Neuronal stem cell (in vitro differentiated cells): ENCODE results near the gene NAV2.

ENCODE experiments used
- DNase-seq: peaks from one replicate; pipeline ENCODE4 v3.0.0-alpha.2; 2013; ENCODE audit warnings: low spot score
- H2AFZ ChIP-seq: one replicate; pipeline ENCODE4 v1.6.1; 2013; ENCODE audit warnings: mild to moderate bottlenecking, low read length, inconsistent platforms
- H2AK5ac ChIP-seq: 2 replicates; pipeline ENCODE4 v1.6.1; 2013; ENCODE audit warnings: low read depth, mild to moderate bottlenecking, inconsistent platforms, low read length, moderate library complexity, mixed read lengths
- H2BK120ac ChIP-seq: 2 replicates; pipeline ENCODE4 v1.6.1; 2013; ENCODE audit warnings: low read depth, mild to moderate bottlenecking, inconsistent platforms, low read length, moderate library complexity, mixed read lengths
- H2BK12ac ChIP-seq: one replicate; pipeline ENCODE4 v1.6.1; 2013; ENCODE audit warnings: low read length, inconsistent platforms
- H2BK15ac ChIP-seq: 2 replicates; pipeline ENCODE4 v1.6.1; 2013; ENCODE audit warnings: mild to moderate bottlenecking, low read length, inconsistent platforms, mixed read lengths
- H2BK5ac ChIP-seq: one replicate; pipeline ENCODE4 v1.6.1; 2013; ENCODE audit warnings: inconsistent platforms, mild to moderate bottlenecking, low read length, moderate library complexity
- H3K14ac ChIP-seq: one replicate; pipeline ENCODE4 v1.6.1; 2013; ENCODE audit warnings: low read length, inconsistent platforms
- H3K18ac ChIP-seq: 2 replicates; pipeline ENCODE4 v1.6.1; 2013; ENCODE audit warnings: low read length, inconsistent platforms
- H3K23ac ChIP-seq: 2 replicates; pipeline ENCODE4 v1.6.1; 2013; ENCODE audit warnings: low read depth, mild to moderate bottlenecking, mixed read lengths, low read length, inconsistent platforms; ENCODE audit not compliant: poor library complexity
- H3K27ac ChIP-seq: replicated peaks from 3 replicates; pipeline ENCODE4 v1.5.1; 2013; ENCODE audit warnings: low read length, inconsistent platforms
- H3K27me3 ChIP-seq, 3 experiments: 2 replicates each; pipeline ENCODE4 v1.6.1; 2013; ENCODE audit warnings: low read length in 3 of 3, mild to moderate bottlenecking in 2 of 3, inconsistent platforms in 1 of 3, low read depth in 1 of 3, mixed read lengths in 1 of 3, moderate library complexity in 1 of 3; ENCODE audit not compliant: control insufficient read depth in 3 of 3, insufficient read depth in 3 of 3
- H3K36me3 ChIP-seq, 2 donors: replicated peaks in 1 of 2; 2 replicates each; pipeline ENCODE4 v1.6.1; 2013; ENCODE audit warnings: low read length in 2 of 2; ENCODE audit not compliant: control insufficient read depth in 2 of 2, insufficient read depth in 2 of 2
- H3K4ac ChIP-seq: 2 replicates; pipeline ENCODE4 v1.6.1; 2013; ENCODE audit warnings: inconsistent platforms, mild to moderate bottlenecking, low read length, moderate library complexity
- H3K4me1 ChIP-seq, 2 donors: 1 replicate in 1 of 2; 2 replicates in 1 of 2; pipeline ENCODE4 v1.6.1; 2013; ENCODE audit warnings: low read length in 2 of 2, low read depth in 1 of 2; ENCODE audit not compliant: control insufficient read depth in 2 of 2, insufficient read depth in 1 of 2
- H3K4me2 ChIP-seq: one replicate; pipeline ENCODE4 v1.6.1; 2013; ENCODE audit warnings: mild to moderate bottlenecking, low read length, inconsistent platforms; ENCODE audit not compliant: insufficient read depth, poor library complexity, severe bottlenecking
- H3K4me3 ChIP-seq, 2 donors: 2 replicates each; pipeline ENCODE4 v1.5.1; 2013; ENCODE audit warnings: low read length in 2 of 2, mild to moderate bottlenecking in 2 of 2, inconsistent platforms in 1 of 2, moderate library complexity in 1 of 2
- H3K79me1 ChIP-seq: one replicate; pipeline ENCODE4 v1.6.1; 2013; ENCODE audit warnings: low read depth, mild to moderate bottlenecking, inconsistent platforms, low read length, moderate library complexity
- H3K9ac ChIP-seq: one replicate; pipeline ENCODE4 v1.6.1; 2013; ENCODE audit warnings: mild to moderate bottlenecking, low read depth, low read length, inconsistent platforms; ENCODE audit not compliant: poor library complexity
- H3K9me3 ChIP-seq, 2 donors: replicated peaks in 1 of 2; 2 replicates each; pipeline versions ENCODE3 to v1.6.1; 2013; ENCODE audit warnings: low read length in 2 of 2, mild to moderate bottlenecking in 2 of 2, inconsistent platforms in 1 of 2, low read depth in 1 of 2, mixed read lengths in 1 of 2, moderate library complexity in 1 of 2; ENCODE audit not compliant: control insufficient read depth in 2 of 2, insufficient read depth in 1 of 2
- H4K8ac ChIP-seq: one replicate; pipeline ENCODE4 v1.6.1; 2013; ENCODE audit warnings: low read depth, mild to moderate bottlenecking, inconsistent platforms, low read length, moderate library complexity
- H4K91ac ChIP-seq: one replicate; pipeline ENCODE4 v1.6.1; 2013; ENCODE audit warnings: low read length, low read depth, mild to moderate bottlenecking, inconsistent platforms; ENCODE audit not compliant: poor library complexity
- WGBS, 2 donors: extraction: QIAGEN DNeasy Blood & Tissue Kit; methylation state at CpG; one replicate each; pipeline ENCODE4 v1.1.7; 2013; ENCODE audit warnings: missing lambda C conversion rate in 2 of 2, mixed read lengths in 1 of 2; ENCODE audit not compliant: insufficient read length in 2 of 2, insufficient replicate concordance in 1 of 2; ENCODE audit errors: extremely low coverage in 2 of 2; 5-methylcytosine and 5-hydroxymethylcytosine counted together

Gene NAV2

GRCh38 chr11:19793326-19793725, 80.7 kb downstream of the NAV2 start:
- no peak overlapping the region for H2BK120ac ChIP-seq
- no peaks in the 10 kb centered on the region for H3K79me1 ChIP-seq
- H3K14ac ChIP-seq, result no peak overlapping the region
- WGBS, 2 donors, result no CpG with 5 or more reads among the region's 3 CpGs
- H3K27ac ChIP-seq, result no peak overlapping the region
- H3K9me3 ChIP-seq, result no peaks in the 10 kb centered on the region
- no peak for DNase-seq
- H3K4ac ChIP-seq, result no peak overlapping the region
- no peak overlapping the region for H3K23ac ChIP-seq
- no peak overlapping the region for H2BK15ac ChIP-seq
- no peak overlapping the region for H3K4me3 ChIP-seq
- no peak overlapping the region for H4K91ac ChIP-seq
- H3K4me1 ChIP-seq, result peaks cover 0 to 1% of the 10 kb centered on the region in 2 donors
- H2BK5ac ChIP-seq, result no peak overlapping the region
- H3K9ac ChIP-seq, result no peak overlapping the region
- H2BK12ac ChIP-seq, result no peak overlapping the region
- H2AK5ac ChIP-seq, result no peak overlapping the region
- H3K36me3 ChIP-seq, result no peaks in the 10 kb centered on the region
- no peak overlapping the region for H2AFZ ChIP-seq
- no peaks in the 10 kb centered on the region for H3K27me3 ChIP-seq
- no peak overlapping the region for H3K18ac ChIP-seq
- H3K4me2 ChIP-seq, result no peak overlapping the region
- no peak overlapping the region for H4K8ac ChIP-seq

GRCh38 chr11:19794161-19794560, 81.5 kb downstream of the NAV2 start:
- Histone ChIP-seq H3K9me3 (no peaks in the 10 kb centered on the region), H2BK5ac (no peak overlapping the region), H3K36me3 (no peaks in the 10 kb centered on the region), H3K27me3 (no peaks in the 10 kb centered on the region), H2AK5ac (no peak overlapping the region), H3K23ac (no peak overlapping the region), H3K4me3 (no peak overlapping the region), H2BK120ac (no peak overlapping the region), H2BK12ac (no peak overlapping the region), H3K27ac (no peak overlapping the region), H3K4me1 (peaks cover 0 to 1% of the 10 kb centered on the region in 2 donors), H3K79me1 (no peaks in the 10 kb centered on the region), H3K4me2 (no peak overlapping the region), H3K14ac (no peak overlapping the region), H2BK15ac (no peak overlapping the region), H4K8ac (no peak overlapping the region), H3K18ac (no peak overlapping the region), H4K91ac (no peak overlapping the region), H3K4ac (no peak overlapping the region), H2AFZ (no peak overlapping the region), H3K9ac (no peak overlapping the region)
- no CpG with 5 or more reads among the region's 6 CpGs for WGBS, 2 donors
- DNase-seq, result no peak

GRCh38 chr11:19795082-19795481, 82.4 kb downstream of the NAV2 start:
- no peak overlapping the region for H3K4me2 ChIP-seq
- H3K14ac ChIP-seq, result no peak overlapping the region
- no peak overlapping the region for H3K23ac ChIP-seq
- H3K4me3 ChIP-seq, result no peak overlapping the region
- H2BK5ac ChIP-seq, result no peak overlapping the region
- H3K27me3 ChIP-seq, result no peaks in the 10 kb centered on the region
- no CpG with 5 or more reads among the region's 1 CpG for WGBS, 2 donors
- no peak overlapping the region for H2BK15ac ChIP-seq
- H3K9ac ChIP-seq, result no peak overlapping the region
- no peak overlapping the region for H4K91ac ChIP-seq
- H3K4me1 ChIP-seq, result peaks cover 0 to 1% of the 10 kb centered on the region in 2 donors
- no peak overlapping the region for H3K4ac ChIP-seq
- H3K36me3 ChIP-seq, result no peaks in the 10 kb centered on the region
- no peak overlapping the region for H2AFZ ChIP-seq
- H3K27ac ChIP-seq, result no peak overlapping the region
- DNase-seq, result no peak
- H3K79me1 ChIP-seq, result no peaks in the 10 kb centered on the region
- H4K8ac ChIP-seq, result no peak overlapping the region
- no peak overlapping the region for H2BK12ac ChIP-seq
- H2BK120ac ChIP-seq, result no peak overlapping the region
- H2AK5ac ChIP-seq, result no peak overlapping the region
- no peak overlapping the region for H3K18ac ChIP-seq
- H3K9me3 ChIP-seq, result no peaks in the 10 kb centered on the region

GRCh38 chr11:19800162-19800561, 87.5 kb downstream of the NAV2 start:
- H3K14ac ChIP-seq, result no peak overlapping the region
- peaks cover under 1 to 1% of the 10 kb centered on the region in 2 donors for H3K4me1 ChIP-seq
- no peak overlapping the region for H2AK5ac ChIP-seq
- no peak overlapping the region for H3K4me3 ChIP-seq
- no peak overlapping the region for H4K8ac ChIP-seq
- H2BK120ac ChIP-seq, result no peak overlapping the region
- no peak overlapping the region for H3K4ac ChIP-seq
- H2BK15ac ChIP-seq, result no peak overlapping the region
- H4K91ac ChIP-seq, result no peak overlapping the region
- H2AFZ ChIP-seq, result no peak overlapping the region
- no peaks in the 10 kb centered on the region for H3K9me3 ChIP-seq
- no peak overlapping the region for H3K18ac ChIP-seq
- no peak overlapping the region for H3K23ac ChIP-seq
- no peak for DNase-seq
- H3K9ac ChIP-seq, result no peak overlapping the region
- H3K27ac ChIP-seq, result no peak overlapping the region
- H2BK5ac ChIP-seq, result no peak overlapping the region
- H3K79me1 ChIP-seq, result no peaks in the 10 kb centered on the region
- H3K36me3 ChIP-seq, result no peaks in the 10 kb centered on the region
- no peaks in the 10 kb centered on the region for H3K27me3 ChIP-seq
- no CpG with 5 or more reads among the region's 2 CpGs for WGBS, 2 donors
- no peak overlapping the region for H3K4me2 ChIP-seq
- H2BK12ac ChIP-seq, result no peak overlapping the region
